ENCODE results near the gene SPAG7.
A peak's percentile ranks its signal among the peaks of the same experiment; 100 is the strongest.

The SPAG7 gene

DNA sequence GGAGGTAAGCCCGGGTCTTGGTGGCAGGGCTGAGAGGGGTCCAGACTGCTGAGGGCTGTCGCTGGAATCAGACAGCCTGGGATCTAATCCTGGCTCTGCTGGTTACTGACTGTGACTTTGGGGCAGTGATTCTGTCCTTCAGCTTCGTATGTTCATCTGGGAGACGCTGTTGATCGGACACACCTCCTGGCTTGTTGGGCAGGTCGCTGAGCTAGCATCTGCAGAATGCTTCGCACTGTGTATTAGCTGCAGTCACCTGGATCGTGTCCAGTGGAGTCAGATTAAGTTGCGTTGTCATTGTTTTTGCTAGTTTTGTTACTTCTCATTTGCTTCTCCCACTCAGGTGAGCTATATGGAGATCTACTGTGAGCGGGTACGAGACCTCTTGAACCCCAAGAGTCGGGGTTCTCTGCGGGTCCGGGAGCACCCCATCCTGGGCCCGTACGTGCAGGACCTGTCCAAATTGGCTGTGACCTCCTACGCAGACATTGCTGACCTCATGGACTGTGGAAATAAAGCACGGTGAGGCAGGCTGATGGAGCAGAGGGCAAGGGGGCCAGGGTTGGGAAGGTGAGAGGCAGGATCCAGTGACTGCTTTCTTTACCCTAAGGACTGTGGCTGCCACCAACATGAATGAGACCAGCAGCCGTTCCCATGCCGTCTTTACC lies 34.6 kb upstream of the SPAG7 start:
- Histone ChIP-seq H3K79me1 (ENCODE audit: low read length) (peaks cover 11% of the 10 kb centered on the region), H2AFZ (ENCODE audit: insufficient read depth, low read length, poor library complexity) (no peak overlapping the region), H3K14ac (ENCODE audit: low read length) (no peak overlapping the region), H3K4me1 (ENCODE audit: control insufficient read depth in 1 of 2, insufficient read depth in 2 of 2, low read length in 2 of 2) (peaks cover 9 to 11% of the 10 kb centered on the region in 2 experiments), H3K18ac (ENCODE audit: low read length) (no peak overlapping the region), H3K4me2 (ENCODE audit: low read length) (no peak overlapping the region), H2AK5ac (ENCODE audit: low read length) (no peak overlapping the region), H3K4me3 (ENCODE audit: low read depth, low read length) (no peak overlapping the region), H4K91ac (ENCODE audit: low read depth, low read length) (no peak overlapping the region), H3K27me3 (ENCODE audit: insufficient read depth, low read length) (no peaks in the 10 kb centered on the region), H2BK5ac (ENCODE audit: low read depth, low read length, poor library complexity) (no peak overlapping the region), H3K4ac (ENCODE audit: low read depth, low read length) (no peak overlapping the region), H4K8ac (ENCODE audit: low read depth, low read length) (no peak overlapping the region), H3K36me3 (ENCODE audit: control insufficient read depth in 1 of 2, insufficient read depth in 2 of 2, low read length in 2 of 2) (peaks cover 56 to 63% of the 10 kb centered on the region in 2 experiments), H3K9ac (ENCODE audit: low read length) (peak overlapping the region; percentile 26), H2BK12ac (ENCODE audit: low read length) (no peak overlapping the region), H3K9me3 (ENCODE audit: insufficient read depth, low read depth, low read length) (peaks cover 1% of the 10 kb centered on the region), H3K79me2 (ENCODE audit: control insufficient read depth, insufficient read depth, low read length, poor library complexity) (peaks cover 13% of the 10 kb centered on the region), H3K27ac (ENCODE audit: low read depth, low read length) (no peak overlapping the region), H3K23ac (ENCODE audit: low read length) (no peak overlapping the region), H4K12ac (ENCODE audit: low read depth, low read length) (no peak overlapping the region), H2BK120ac (ENCODE audit: insufficient read depth, low read length, poor library complexity) (no peak overlapping the region)
- no CpG with 5 or more reads among the region's 20 CpGs for WGBS (ENCODE audit: extremely low coverage, insufficient coverage, insufficient read length)
- DNase-seq = no peak

- H3K4me1 ChIP-seq (ENCODE audit: control insufficient read depth in 1 of 2, insufficient read depth in 2 of 2, low read length in 2 of 2) = peaks cover 14 to 16% of the 10 kb centered on the region in 2 experiments
- H2AK5ac ChIP-seq (ENCODE audit: low read length) = no peak overlapping the region
- peaks cover 1% of the 10 kb centered on the region for H3K9me3 ChIP-seq (ENCODE audit: insufficient read depth, low read depth, low read length)
- no peak overlapping the region for H2BK5ac ChIP-seq (ENCODE audit: low read depth, low read length, poor library complexity)
- peaks cover 14% of the 10 kb centered on the region for H3K79me1 ChIP-seq (ENCODE audit: low read length)
- H3K18ac ChIP-seq (ENCODE audit: low read length) = peak overlapping the region; percentile 14
- no peak overlapping the region for H3K4ac ChIP-seq (ENCODE audit: low read depth, low read length)
- H3K36me3 ChIP-seq (ENCODE audit: control insufficient read depth in 1 of 2, insufficient read depth in 2 of 2, low read length in 2 of 2) = peaks cover 45 to 48% of the 10 kb centered on the region in 2 experiments
- H3K27ac ChIP-seq (ENCODE audit: low read depth, low read length) = no peak overlapping the region
- no peak overlapping the region for H4K91ac ChIP-seq (ENCODE audit: low read depth, low read length)
- no peak overlapping the region for H3K4me3 ChIP-seq (ENCODE audit: low read depth, low read length)
- H2AFZ ChIP-seq (ENCODE audit: insufficient read depth, low read length, poor library complexity) = no peak overlapping the region
- H3K23ac ChIP-seq (ENCODE audit: low read length) = no peak overlapping the region
- H3K4me2 ChIP-seq (ENCODE audit: low read length) = no peak overlapping the region
- no peak overlapping the region for H2BK12ac ChIP-seq (ENCODE audit: low read length)
- H2BK120ac ChIP-seq (ENCODE audit: insufficient read depth, low read length, poor library complexity) = no peak overlapping the region
- no peak overlapping the region for H4K8ac ChIP-seq (ENCODE audit: low read depth, low read length)
- no peak for DNase-seq
- no CpG with 5 or more reads among the region's 11 CpGs for WGBS (ENCODE audit: extremely low coverage, insufficient coverage, insufficient read length)
- no peak overlapping the region for H3K14ac ChIP-seq (ENCODE audit: low read length)
- no peak overlapping the region for H4K12ac ChIP-seq (ENCODE audit: low read depth, low read length)
- H3K27me3 ChIP-seq (ENCODE audit: insufficient read depth, low read length) = no peaks in the 10 kb centered on the region
- no peak overlapping the region for H3K9ac ChIP-seq (ENCODE audit: low read length)
- H3K79me2 ChIP-seq (ENCODE audit: control insufficient read depth, insufficient read depth, low read length, poor library complexity) = peaks cover 16% of the 10 kb centered on the region
Observed at GRCh38 chr17:5000237-5000639, 32.6 kb upstream of the SPAG7 start.

GRCh38 chr17:4999430-5000093 lies 31.9 kb upstream of the SPAG7 start:
- Histone ChIP-seq H3K9ac (ENCODE audit: low read length) (no peak overlapping the region), H3K9me3 (ENCODE audit: insufficient read depth, low read depth, low read length) (peaks cover 1% of the 10 kb centered on the region), H2AFZ (ENCODE audit: insufficient read depth, low read length, poor library complexity) (no peak overlapping the region), H3K27me3 (ENCODE audit: insufficient read depth, low read length) (no peaks in the 10 kb centered on the region), H3K79me2 (ENCODE audit: control insufficient read depth, insufficient read depth, low read length, poor library complexity) (peaks cover 16% of the 10 kb centered on the region), H3K4me1 (ENCODE audit: control insufficient read depth in 1 of 2, insufficient read depth in 2 of 2, low read length in 2 of 2) (peaks cover 14 to 16% of the 10 kb centered on the region in 2 experiments), H4K12ac (ENCODE audit: low read depth, low read length) (no peak overlapping the region), H3K4ac (ENCODE audit: low read depth, low read length) (no peak overlapping the region), H3K18ac (ENCODE audit: low read length) (no peak overlapping the region), H3K27ac (ENCODE audit: low read depth, low read length) (no peak overlapping the region), H3K79me1 (ENCODE audit: low read length) (peaks cover 14% of the 10 kb centered on the region), H4K91ac (ENCODE audit: low read depth, low read length) (no peak overlapping the region), H2BK5ac (ENCODE audit: low read depth, low read length, poor library complexity) (no peak overlapping the region), H2BK12ac (ENCODE audit: low read length) (no peak overlapping the region), H3K14ac (ENCODE audit: low read length) (no peak overlapping the region), H3K4me3 (ENCODE audit: low read depth, low read length) (no peak overlapping the region), H2AK5ac (ENCODE audit: low read length) (no peak overlapping the region), H4K8ac (ENCODE audit: low read depth, low read length) (no peak overlapping the region), H3K4me2 (ENCODE audit: low read length) (peak overlapping the region; percentile 94), H3K36me3 (ENCODE audit: control insufficient read depth in 1 of 2, insufficient read depth in 2 of 2, low read length in 2 of 2) (peaks cover 40 to 41% of the 10 kb centered on the region in 2 experiments), H2BK120ac (ENCODE audit: insufficient read depth, low read length, poor library complexity) (no peak overlapping the region), H3K23ac (ENCODE audit: low read length) (no peak overlapping the region)
- DNase-seq = no peak
- WGBS (ENCODE audit: extremely low coverage, insufficient coverage, insufficient read length) = no CpG with 5 or more reads among the region's 12 CpGs

DNA sequence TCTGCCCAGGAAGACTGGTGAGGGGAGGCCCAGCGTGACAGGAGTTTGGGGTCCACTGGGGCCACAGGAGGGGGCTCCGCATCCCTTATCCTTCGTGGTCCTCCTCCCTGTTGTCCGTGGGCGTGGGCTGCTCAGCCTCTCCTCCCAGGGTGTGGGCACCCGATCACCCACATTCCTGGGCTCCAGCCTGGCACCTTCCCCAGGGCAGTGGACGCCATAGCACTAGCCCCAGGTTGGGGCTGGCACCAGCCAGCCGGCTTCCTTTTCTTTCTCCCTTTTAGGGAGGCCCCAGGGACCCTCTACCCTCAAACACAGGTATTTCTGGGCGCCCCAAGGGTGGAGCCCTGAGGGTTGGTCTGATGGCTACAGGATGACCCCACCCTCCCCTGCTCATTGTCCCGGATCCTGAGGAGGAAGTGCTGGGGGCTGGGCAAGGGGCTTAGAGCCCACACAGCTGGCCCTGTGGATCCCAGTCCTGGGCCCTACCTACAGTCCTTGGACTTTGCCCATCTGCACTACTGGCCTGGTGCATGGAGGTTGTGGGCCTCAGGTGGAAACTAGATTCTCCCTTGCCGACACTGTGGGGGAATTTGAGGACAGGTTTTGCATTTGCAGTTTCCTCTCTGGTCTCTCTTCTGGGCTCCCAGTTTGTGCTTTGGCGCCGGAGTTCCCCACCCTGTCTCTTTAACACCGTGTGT lies 31.3 kb upstream of the SPAG7 start:
- peak overlapping the region; percentile 94 for H3K4me2 ChIP-seq (ENCODE audit: low read length)
- peak overlapping the region; percentile 58 for H3K18ac ChIP-seq (ENCODE audit: low read length)
- H2BK5ac ChIP-seq (ENCODE audit: low read depth, low read length, poor library complexity) = no peak overlapping the region
- peak overlapping the region; percentile 47 for H3K14ac ChIP-seq (ENCODE audit: low read length)
- no CpG with 5 or more reads among the region's 14 CpGs for WGBS (ENCODE audit: extremely low coverage, insufficient coverage, insufficient read length)
- H3K4ac ChIP-seq (ENCODE audit: low read depth, low read length) = peak overlapping the region; percentile 59
- H2AFZ ChIP-seq (ENCODE audit: insufficient read depth, low read length, poor library complexity) = peak overlapping the region; percentile 17
- peak overlapping the region; percentile 78 for H2AK5ac ChIP-seq (ENCODE audit: low read length)
- H2BK120ac ChIP-seq (ENCODE audit: insufficient read depth, low read length, poor library complexity) = peak overlapping the region; percentile 14
- peaks cover 14% of the 10 kb centered on the region for H3K79me1 ChIP-seq (ENCODE audit: low read length)
- H4K91ac ChIP-seq (ENCODE audit: low read depth, low read length) = peak overlapping the region; percentile 33
- H3K4me3 ChIP-seq (ENCODE audit: low read depth, low read length) = peak overlapping the region; percentile 86
- no peak overlapping the region for H4K12ac ChIP-seq (ENCODE audit: low read depth, low read length)
- H3K9ac ChIP-seq (ENCODE audit: low read length) = peak overlapping the region; percentile 61
- no peak overlapping the region for H2BK12ac ChIP-seq (ENCODE audit: low read length)
- peaks cover 16% of the 10 kb centered on the region for H3K79me2 ChIP-seq (ENCODE audit: control insufficient read depth, insufficient read depth, low read length, poor library complexity)
- no peaks in the 10 kb centered on the region for H3K27me3 ChIP-seq (ENCODE audit: insufficient read depth, low read length)
- no peak overlapping the region for H3K27ac ChIP-seq (ENCODE audit: low read depth, low read length)
- peak overlapping the region; percentile 43 for H4K8ac ChIP-seq (ENCODE audit: low read depth, low read length)
- no peak overlapping the region for H3K23ac ChIP-seq (ENCODE audit: low read length)
- peaks cover 14 to 16% of the 10 kb centered on the region in 2 experiments for H3K4me1 ChIP-seq (ENCODE audit: control insufficient read depth in 1 of 2, insufficient read depth in 2 of 2, low read length in 2 of 2)
- peaks cover 33 to 34% of the 10 kb centered on the region in 2 experiments for H3K36me3 ChIP-seq (ENCODE audit: control insufficient read depth in 1 of 2, insufficient read depth in 2 of 2, low read length in 2 of 2)
- DNase-seq = no peak
- H3K9me3 ChIP-seq (ENCODE audit: insufficient read depth, low read depth, low read length) = peaks cover 1% of the 10 kb centered on the region
